Measurements from ENCODE around the gene ATP5ME.

The ATP5ME gene

GRCh38 chr4:687971-688853 lies 14.1 kb upstream of the ATP5ME start:
- H3K4me3 ChIP-seq (ENCODE audit: low read depth, low read length) = no peak overlapping the region; the same call in none of the 2 replicates
- no peak for DNase-seq (ENCODE audit: low read depth, low spot score)
- TF ChIP-seq CTCF (IDR thresholded peaks at IDR 0.05; ENCODE audit: insufficient read depth, low read length, missing control alignments) = no peak
- POLR2A ChIA-PET = no interaction called here
- CTCF ChIA-PET = no interaction called here

GRCh38 chr4:687048-687970 lies 13.2 kb upstream of the ATP5ME start:
- ChIA-PET POLR2A (no interaction called here), CTCF (interaction anchor here (0.7 to 2.2 kb wide), 3 partner anchors 12 to 53 kb away, joined by 3 to 6 read pairs (median 4); partner anchors contain the start of gene ATP5ME)
- no peak for DNase-seq (ENCODE audit: low read depth, low spot score)
- H3K4me3 ChIP-seq (ENCODE audit: low read depth, low read length) = no peak overlapping the region
- TF ChIP-seq CTCF (IDR thresholded peaks at IDR 0.05; ENCODE audit: insufficient read depth, low read length, missing control alignments) = no peak

- ChIA-PET POLR2A (no interaction called here), CTCF (interaction anchor here (0.9 to 2.2 kb wide), 2 partner anchors 11 to 13 kb away, joined by 4 to 6 read pairs; partner anchors contain the start of gene ATP5ME)
- no peak for DNase-seq (ENCODE audit: low read depth, low spot score)
- TF ChIP-seq CTCF (IDR thresholded peaks at IDR 0.05; ENCODE audit: insufficient read depth, low read length, missing control alignments) = no peak
- no peak overlapping the region for H3K4me3 ChIP-seq (ENCODE audit: low read depth, low read length)
Observed at GRCh38 chr4:686413-687040, 12.5 kb upstream of the ATP5ME start.

- CTCF ChIA-PET = interaction anchor here (2.2 kb wide), 1 partner anchor 10 kb away, joined by 6 read pairs; no protein-coding TSS in a partner anchor
- no peak for DNase-seq (ENCODE audit: low read depth, low spot score)
- H3K4me3 ChIP-seq (ENCODE audit: low read depth, low read length) = no peak overlapping the region
- TF ChIP-seq CTCF (IDR thresholded peaks at IDR 0.05; ENCODE audit: insufficient read depth, low read length, missing control alignments) = no peak
- POLR2A ChIA-PET = no interaction called here
Observed at GRCh38 chr4:685679-686412, 11.8 kb upstream of the ATP5ME start.

- DNase-seq (ENCODE audit: low read depth, low spot score) = no peak
- no peak for TF ChIP-seq CTCF (IDR thresholded peaks at IDR 0.05; ENCODE audit: insufficient read depth, low read length, missing control alignments)
- H3K4me3 ChIP-seq (ENCODE audit: low read depth, low read length) = no peak overlapping the region
- POLR2A ChIA-PET = interaction anchor here (1.4 kb wide), 1 partner anchor 10 kb away, joined by 3 read pairs; the partner anchor contains the start of genes ATP5ME and MYL5
- CTCF ChIA-PET = interaction anchor here (0.8 to 2.3 kb wide), 6 partner anchors 10 to 302 kb away, joined by 3 to 25 read pairs (median 4); partner anchors contain the start of genes ATP5ME, IDUA and MYL5
Observed at GRCh38 chr4:684623-685327, 10.7 kb upstream of the ATP5ME start.
